GM13977 (cell line): ENCODE results near the gene ARHGEF6.

ENCODE experiments used
- DNase-seq: peaks from one replicate; pipeline ENCODE4 v3.0.0; 2012; ENCODE audit warnings: low spot score
- CTCF ChIP-seq: IDR thresholded peaks from 2 replicates; pipeline ENCODE4 v1.5.1; 2012; ENCODE audit warnings: mild to moderate bottlenecking, control low read depth; ENCODE audit not compliant: insufficient read depth; ENCODE audit errors: extremely low read depth, missing control alignments
- in situ Hi-C: fragments of 300-500 bp; cut with MboI; formaldehyde crosslinking; loops from one replicate; pipeline ENCODE4 v1.12.0; 2022; ENCODE audit warnings: low sequenced_read_pairs, low pct_unique_long_range_greater_than_20kb, mixed read lengths, inconsistent platforms; ENCODE audit not compliant: unreplicated experiment

Gene ARHGEF6

GRCh38 chrX:136714626-136715599 is 65.8 kb downstream of the ARHGEF6 start:
- in situ Hi-C loops: loop anchor here (25.0 kb wide), 1 partner anchor 197 kb away; no protein-coding TSS in a partner anchor
- DNase-seq: peak; percentile 19
- no peak for TF ChIP-seq CTCF

- TF ChIP-seq CTCF: no peak
- in situ Hi-C loops: loop anchor here (25.0 kb wide), 1 partner anchor 200 kb away; no protein-coding TSS in a partner anchor
- DNase-seq: no peak
These were observed 68.0 kb downstream of the ARHGEF6 start for GRCh38 chrX:136712650-136713310.

GRCh38 chrX:136711147-136711546 is 69.6 kb downstream of the ARHGEF6 start:
- in situ Hi-C loops: loop anchor here (25.0 kb wide), 1 partner anchor 201 kb away; no protein-coding TSS in a partner anchor
- TF ChIP-seq CTCF: peak; percentile 49
- no peak for DNase-seq

- no peak for TF ChIP-seq CTCF
- DNase-seq: peak; percentile 12
- in situ Hi-C loops: loop anchor here (25.0 kb wide), 1 partner anchor 202 kb away; no protein-coding TSS in a partner anchor
These were observed 70.3 kb downstream of the ARHGEF6 start for GRCh38 chrX:136710325-136710951.

GRCh38 chrX:136708348-136708747 is 72.4 kb downstream of the ARHGEF6 start:
- DNase-seq: no peak
- in situ Hi-C loops: loop anchor here (10.0 to 25.0 kb wide), 2 partner anchors 204 to 444 kb away; no protein-coding TSS in a partner anchor
- TF ChIP-seq CTCF: peak; percentile 55

- no peak for DNase-seq
- in situ Hi-C loops: loop anchor here (10.0 kb wide), 1 partner anchor 92 kb away; no protein-coding TSS in a partner anchor
- TF ChIP-seq CTCF: no peak
These were observed 83.6 kb downstream of the ARHGEF6 start for GRCh38 chrX:136697156-136697555.
